Natural killer cell (primary cell): ENCODE data around the gene C1orf185. TPM values are rescaled to one million over a fixed set of nuclear protein-coding genes. Genes with fewer than 3 reads are reported as not detected.

ENCODE experiments used
- ATAC-seq, 3 donors: fragments of 150-1000 bp in 2 of 3; fragments of 200-7000 bp in 1 of 3; cut with Tn5 transposase; 1 replicate in 1 of 3; 2 replicates in 2 of 3; pipeline ENCODE4 v1.10.0; 2021; ENCODE audit warnings: mild to moderate bottlenecking in 2 of 3, moderate library complexity in 2 of 3
- DNase-seq, 2 donors: peaks; one replicate each; pipeline versions ENCODE4 v3.0.0 to v3.0.0-alpha.2; 2013 to 2021; ENCODE audit warnings: mixed read lengths in 1 of 2
- H3K27ac ChIP-seq: one replicate; pipeline ENCODE4 v1.5.1; 2013; ENCODE audit warnings: mild to moderate bottlenecking, low read length
- H3K27me3 ChIP-seq: one replicate; pipeline ENCODE4 v1.6.1; 2013; ENCODE audit warnings: low read length; ENCODE audit not compliant: control insufficient read depth, insufficient read depth
- H3K36me3 ChIP-seq: one replicate; pipeline ENCODE4 v1.6.1; 2013; ENCODE audit warnings: low read length; ENCODE audit not compliant: control insufficient read depth, insufficient read depth
- H3K4me1 ChIP-seq: one replicate; pipeline ENCODE4 v1.6.1; 2013; ENCODE audit warnings: low read length; ENCODE audit not compliant: control insufficient read depth, insufficient read depth
- H3K4me3 ChIP-seq: one replicate; pipeline ENCODE4 v1.5.1; 2013; ENCODE audit warnings: low read length
- H3K9me3 ChIP-seq: one replicate; pipeline ENCODE4 v1.6.1; 2013; ENCODE audit warnings: low read length; ENCODE audit not compliant: control insufficient read depth, insufficient read depth
- H3K27ac Mint-ChIP-seq, 2 donors: one replicate each; pipeline ENCODE4 v1.8.0; 2022; ENCODE audit warnings: mild to moderate bottlenecking in 2 of 2, mixed read lengths in 2 of 2, moderate library complexity in 1 of 2
- H3K27me3 Mint-ChIP-seq, 2 donors: one replicate each; pipeline ENCODE4 v1.8.0; 2022; ENCODE audit warnings: low read depth in 2 of 2, mixed read lengths in 2 of 2
- H3K36me3 Mint-ChIP-seq: one replicate; pipeline ENCODE4 v1.8.0; 2022; ENCODE audit warnings: mixed read lengths
- H3K4me1 Mint-ChIP-seq, 2 donors: one replicate each; pipeline ENCODE4 v1.8.0; 2022; ENCODE audit warnings: mixed read lengths in 2 of 2
- H3K4me3 Mint-ChIP-seq: one replicate; pipeline ENCODE4 v1.8.0; 2022; ENCODE audit warnings: mild to moderate bottlenecking, moderate library complexity, mixed read lengths
- H3K9me3 Mint-ChIP-seq, 2 donors: one replicate each; pipeline ENCODE4 v1.8.0; 2022; ENCODE audit warnings: mixed read lengths in 2 of 2
- CTCF ChIP-seq: fragments of 200-600 bp; IDR thresholded peaks from one replicate; pipeline ENCODE4 v1.8.0; 2022; ENCODE audit warnings: antibody characterized with exemption
- WGBS: methylation state at CpG from one replicate; pipeline ENCODE4 v1.1.7; 2013; ENCODE audit warnings: missing lambda C conversion rate; ENCODE audit not compliant: insufficient coverage; 5-methylcytosine and 5-hydroxymethylcytosine counted together
- intact Hi-C: fragments of 100-400 bp; cut with micrococcal nuclease; formaldehyde crosslinking; loops from one replicate; pipeline ENCODE4 v1.14.2; 2022
- total RNA-seq, 4 donors: library from RNA; stranded (reverse); fragments of 120-200 nt in 1 of 4; gene quantifications; one replicate each; pipeline versions ENCODE4 v1.2.3 to v1.2.4, GENCODE V29; 2013 to 2022

The C1orf185 gene
- total RNA-seq, 3 donors from 2014 or later (not counting 1 experiment from before 2014, with no cell fraction given) = not detected

- Histone ChIP-seq H3K4me3 (no peak overlapping the region), H3K36me3 (no peaks in the 10 kb centered on the region), H3K9me3 (no peaks in the 10 kb centered on the region), H3K4me1 (no peaks in the 10 kb centered on the region), H3K27ac (no peak overlapping the region), H3K27me3 (no peaks in the 10 kb centered on the region)
- Mint-ChIP-seq H3K36me3 (no peaks in the 10 kb centered on the region), H3K27ac (no peak overlapping the region), H3K27me3 (no peaks in the 10 kb centered on the region), H3K4me3 (no peak overlapping the region), H3K9me3 (no peaks in the 10 kb centered on the region), H3K4me1 (no peaks in the 10 kb centered on the region)
- TF ChIP-seq CTCF = no peak
- no peak for DNase-seq
- no peak for ATAC-seq
- intact Hi-C loops = no loop called here
Measured at GRCh38 chr1:51165540-51165939, 63.5 kb downstream of the C1orf185 start.

GRCh38 chr1:51168266-51168845 is 66.3 kb downstream of the C1orf185 start:
- Mint-ChIP-seq H3K27ac (no peak overlapping the region), H3K4me1 (no peaks in the 10 kb centered on the region), H3K9me3 (no peaks in the 10 kb centered on the region), H3K4me3 (no peak overlapping the region), H3K27me3 (peaks cover 0 to 7% of the 10 kb centered on the region in 2 donors), H3K36me3 (no peaks in the 10 kb centered on the region)
- TF ChIP-seq CTCF = no peak
- Histone ChIP-seq H3K4me1 (no peaks in the 10 kb centered on the region), H3K4me3 (no peak overlapping the region), H3K27ac (no peak overlapping the region), H3K27me3 (peaks cover 2% of the 10 kb centered on the region), H3K9me3 (no peaks in the 10 kb centered on the region), H3K36me3 (no peaks in the 10 kb centered on the region)
- WGBS = 18% methylated on average over 1 of the region's 1 CpG
- no peak for ATAC-seq
- intact Hi-C loops = no loop called here
- no peak for DNase-seq

- no peaks in the 10 kb centered on the region for H3K36me3 ChIP-seq
- H3K9me3 ChIP-seq = no peaks in the 10 kb centered on the region
- Mint-ChIP-seq H3K27ac (no peak overlapping the region), H3K4me3 (no peak overlapping the region), H3K27me3 (peaks cover under 1 to 7% of the 10 kb centered on the region in 2 donors), H3K36me3 (no peaks in the 10 kb centered on the region), H3K4me1 (no peaks in the 10 kb centered on the region), H3K9me3 (no peaks in the 10 kb centered on the region)
- 91% methylated on average over 4 of the region's 4 CpGs for WGBS
- no peak overlapping the region for H3K4me3 ChIP-seq
- no peak overlapping the region for H3K27ac ChIP-seq
- TF ChIP-seq CTCF = no peak
- DNase-seq (no peak), ATAC-seq (no peak)
- intact Hi-C loops = no loop called here
- H3K27me3 ChIP-seq = peaks cover 2% of the 10 kb centered on the region
- no peaks in the 10 kb centered on the region for H3K4me1 ChIP-seq
Measured at GRCh38 chr1:51168936-51169335, 66.9 kb downstream of the C1orf185 start.

- 100% methylated on average over 1 of the region's 1 CpG for WGBS
- no peak for TF ChIP-seq CTCF
- Histone ChIP-seq H3K4me3 (no peak overlapping the region), H3K4me1 (no peaks in the 10 kb centered on the region), H3K27ac (no peak overlapping the region), H3K27me3 (peaks cover 2% of the 10 kb centered on the region), H3K36me3 (no peaks in the 10 kb centered on the region), H3K9me3 (no peaks in the 10 kb centered on the region)
- intact Hi-C loops = no loop called here
- ATAC-seq = no peak
- H3K27me3 Mint-ChIP-seq = peaks cover 7 to 15% of the 10 kb centered on the region in 2 donors
- no peaks in the 10 kb centered on the region for H3K9me3 Mint-ChIP-seq
- no peak overlapping the region for H3K4me3 Mint-ChIP-seq
- no peak overlapping the region for H3K27ac Mint-ChIP-seq
- no peak for DNase-seq
- H3K36me3 Mint-ChIP-seq = no peaks in the 10 kb centered on the region
- H3K4me1 Mint-ChIP-seq = peaks cover 0 to 5% of the 10 kb centered on the region in 2 donors
Measured at GRCh38 chr1:51170342-51170741, 68.3 kb downstream of the C1orf185 start.
